H1 (cell line): ENCODE measurements around the gene CCSER2. TPM values are rescaled to one million over a fixed set of nuclear protein-coding genes. Genes with fewer than 3 reads are reported as not detected.

ENCODE experiments used
- CTCF ChIA-PET: fragments of 300-600 bp; sonication (Branson Sonifier 250); formaldehyde crosslinking; loops from one replicate; lab custom pipeline; 2021; ENCODE audit not compliant: partially characterized antibody; lab: Charles Lee
- POLR2A ChIA-PET: fragments of 300-600 bp; sonication (Branson Sonifier 250); formaldehyde crosslinking; loops from one replicate; lab custom pipeline; 2021; ENCODE audit warnings: inconsistent platforms; ENCODE audit not compliant: partially characterized antibody; lab: Charles Lee
- DNase-seq, 2 experiments: peaks; one replicate each; pipeline versions ENCODE4 v3.0.0 to v3.0.0-alpha.2; 2010 to 2022; ENCODE audit warnings: low spot score in 2 of 2, low read depth in 1 of 2, mixed read lengths in 1 of 2
- FAIRE-seq: peaks from 2 replicates; lab custom pipeline; 2011; peaks lifted over from hg19 to GRCh38; lab: Jason Lieb, UNC
- H2AFZ ChIP-seq: 2 replicates; pipeline ENCODE4 v1.8.1; 2012; ENCODE audit warnings: low read length, inconsistent platforms
- H2AK5ac ChIP-seq: 2 replicates; pipeline ENCODE4 v1.6.1; 2013; ENCODE audit warnings: low read depth, low read length
- H2BK120ac ChIP-seq: replicated peaks from 2 replicates; pipeline ENCODE3; 2013; ENCODE audit warnings: low read depth, low read length, inconsistent platforms
- H2BK12ac ChIP-seq: 2 replicates; pipeline ENCODE4 v1.6.1; 2013; ENCODE audit warnings: low read depth, low read length
- H2BK15ac ChIP-seq: 2 replicates; pipeline ENCODE4 v1.6.1; 2013; ENCODE audit warnings: low read length
- H2BK20ac ChIP-seq: 2 replicates; pipeline ENCODE4 v1.6.1; 2013; ENCODE audit warnings: low read length
- H2BK5ac ChIP-seq: 2 replicates; pipeline ENCODE4 v1.6.1; 2013; ENCODE audit warnings: low read depth, low read length
- H3K14ac ChIP-seq: 2 replicates; pipeline ENCODE4 v1.6.1; 2013; ENCODE audit warnings: inconsistent platforms; ENCODE audit not compliant: insufficient read length
- H3K18ac ChIP-seq: 2 replicates; pipeline ENCODE4 v1.6.1; 2013; ENCODE audit warnings: low read length; ENCODE audit errors: extremely low read depth
- H3K23ac ChIP-seq: 2 replicates; pipeline ENCODE4 v1.6.1; 2013; ENCODE audit warnings: inconsistent platforms; ENCODE audit not compliant: insufficient read length
- H3K23me2 ChIP-seq: 2 replicates; pipeline ENCODE4 v1.6.1; 2013; ENCODE audit warnings: low read depth, low read length
- H3K27ac ChIP-seq: 2 replicates; pipeline ENCODE4 v1.6.1; 2011; ENCODE audit warnings: low read depth, low read length, inconsistent platforms
- H3K27me3 ChIP-seq, 4 experiments: replicated peaks in 1 of 4; 1 replicate in 1 of 4; 2 replicates in 3 of 4; pipeline versions ENCODE4 v1.6.1 to v1.8.1; 2011 to 2013; ENCODE audit warnings: low read length in 3 of 4, mild to moderate bottlenecking in 3 of 4, inconsistent platforms in 2 of 4, mixed read lengths in 2 of 4, moderate library complexity in 1 of 4; ENCODE audit not compliant: control insufficient read depth in 3 of 4, insufficient read depth in 3 of 4; ENCODE audit errors: extremely low read depth in 1 of 4
- H3K36me3 ChIP-seq, 4 experiments: 2 replicates each; pipeline versions ENCODE4 v1.6.1 to v1.8.1; 2011 to 2013; ENCODE audit warnings: mild to moderate bottlenecking in 4 of 4, low read length in 3 of 4, moderate library complexity in 2 of 4, control low read depth in 1 of 4, inconsistent platforms in 1 of 4; ENCODE audit not compliant: insufficient read depth in 4 of 4, control insufficient read depth in 2 of 4
- H3K4ac ChIP-seq: replicated peaks from 2 replicates; pipeline ENCODE3; 2013; ENCODE audit warnings: low read length, low read depth, mixed read lengths, inconsistent platforms; ENCODE audit not compliant: insufficient read length
- H3K4me1 ChIP-seq, 4 experiments: replicated peaks in 1 of 4; 1 replicate in 1 of 4; 2 replicates in 3 of 4; pipeline versions ENCODE4 v1.6.1 to v1.8.1; 2011 to 2013; ENCODE audit warnings: low read length in 3 of 4, inconsistent platforms in 2 of 4, mixed read lengths in 1 of 4; ENCODE audit not compliant: insufficient read depth in 4 of 4, control insufficient read depth in 3 of 4
- H3K4me2 ChIP-seq, 2 experiments: 2 replicates each; pipeline versions ENCODE4 v1.6.1 to v1.8.1; 2011 to 2013; ENCODE audit warnings: low read depth in 2 of 2, low read length in 2 of 2, control low read depth in 1 of 2, inconsistent platforms in 1 of 2, mild to moderate bottlenecking in 1 of 2; ENCODE audit not compliant: insufficient read depth in 1 of 2
- H3K4me3 ChIP-seq, 4 experiments: fragments of 200-600, 300-600 bp in 1 of 4; sonication (generic), shearing (Covaris generic), sonication (Bioruptor Twin) in 1 of 4; 2 replicates each; pipeline versions ENCODE4 v1.5.1 to v1.8.1; 2011 to 2016; ENCODE audit warnings: low read length in 4 of 4, low read depth in 3 of 4, control low read depth in 2 of 4, inconsistent platforms in 2 of 4, mild to moderate bottlenecking in 2 of 4, mixed read lengths in 1 of 4, moderate library complexity in 1 of 4; ENCODE audit not compliant: insufficient read depth in 2 of 4; ENCODE audit errors: extremely low read depth in 1 of 4
- H3K56ac ChIP-seq: replicated peaks from 2 replicates; pipeline ENCODE3; 2013; ENCODE audit warnings: low read depth, mild to moderate bottlenecking, mixed read lengths, low read length, inconsistent platforms; ENCODE audit not compliant: insufficient read length
- H3K79me1 ChIP-seq: 2 replicates; pipeline ENCODE4 v1.6.1; 2013; ENCODE audit warnings: low read depth, low read length, control low read depth
- H3K79me2 ChIP-seq, 2 experiments: 2 replicates each; pipeline versions ENCODE4 v1.6.1 to v1.8.1; 2012 to 2013; ENCODE audit warnings: low read length in 2 of 2, mild to moderate bottlenecking in 2 of 2, inconsistent platforms in 1 of 2; ENCODE audit not compliant: insufficient read depth in 2 of 2, control insufficient read depth in 1 of 2
- H3K9ac ChIP-seq, 4 experiments: replicated peaks in 1 of 4; 1 replicate in 1 of 4; 2 replicates in 3 of 4; pipeline versions ENCODE4 v1.6.1 to v1.8.1; 2011 to 2013; ENCODE audit warnings: low read depth in 3 of 4, low read length in 3 of 4, control low read depth in 2 of 4, mild to moderate bottlenecking in 2 of 4, moderate library complexity in 2 of 4, inconsistent platforms in 1 of 4; ENCODE audit errors: extremely low read depth in 1 of 4
- H3K9me3 ChIP-seq, 2 experiments: 2 replicates each; pipeline versions ENCODE4 v1.6.1 to v1.8.1; 2012 to 2013; ENCODE audit warnings: mild to moderate bottlenecking in 2 of 2, moderate library complexity in 2 of 2, control low read depth in 1 of 2, inconsistent platforms in 1 of 2, low read depth in 1 of 2, low read length in 1 of 2, mixed read lengths in 1 of 2; ENCODE audit not compliant: insufficient read depth in 2 of 2
- H4K20me1 ChIP-seq, 2 experiments: replicated peaks in 1 of 2; 2 replicates each; pipeline versions ENCODE3 to v1.8.1; 2011 to 2013; ENCODE audit warnings: inconsistent platforms in 2 of 2, low read length in 2 of 2, mild to moderate bottlenecking in 1 of 2; ENCODE audit not compliant: insufficient read depth in 2 of 2, control insufficient read depth in 1 of 2
- H4K5ac ChIP-seq: 2 replicates; pipeline ENCODE4 v1.6.1; 2013; ENCODE audit warnings: low read length, low read depth, mixed read lengths, inconsistent platforms; ENCODE audit not compliant: insufficient read length
- H4K8ac ChIP-seq: 2 replicates; pipeline ENCODE4 v1.8.0; 2013; ENCODE audit warnings: mild to moderate bottlenecking, moderate library complexity, low read length, inconsistent platforms; ENCODE audit not compliant: insufficient read depth; ENCODE audit errors: extremely low read depth
- H4K91ac ChIP-seq: replicated peaks from 2 replicates; pipeline ENCODE3; 2013; ENCODE audit warnings: low read length, mixed read lengths, inconsistent platforms; ENCODE audit not compliant: insufficient read length
- ATF2 ChIP-seq: IDR thresholded peaks from 2 replicates; pipeline ENCODE4 v1.6.1; 2012; ENCODE audit warnings: low read length, inconsistent platforms
- WGBS, 2 experiments: shearing (Covaris generic) in 1 of 2; methylation state at CpG; one replicate each; pipeline versions ENCODE4 v1.1.6 to v1.1.7; 2013 to 2015; ENCODE audit warnings: low lambda C conversion rate in 2 of 2, mixed read lengths in 2 of 2, inconsistent platforms in 1 of 2, low coverage in 1 of 2, missing lambda C conversion rate in 1 of 2; ENCODE audit not compliant: insufficient replicate concordance in 2 of 2, insufficient coverage in 1 of 2, insufficient read length in 1 of 2; ENCODE audit errors: extremely low coverage in 1 of 2, missing lambda C conversion rate in 1 of 2; 5-methylcytosine and 5-hydroxymethylcytosine counted together
- polyA plus RNA-seq, 7 experiments: library from polyadenylated mRNA; depleted of rRNA in 3 of 7; stranded (reverse) in 5 of 7; unstranded in 2 of 7; fragments of >200 nt in 5 of 7; fragments of 200-250 nt in 2 of 7; gene quantifications; 1 replicate in 5 of 7; 2 replicates in 1 of 7; 4 replicates in 1 of 7; pipeline versions ENCODE4 v1.2.1 to v1.2.3, GENCODE V29; 2011 to 2013; ENCODE audit warnings: missing spikeins in 2 of 7, mixed read lengths in 2 of 7
- total RNA-seq: library from RNA; stranded (reverse); fragmentation: NEBNext Ultra II Directional; extraction: Animal tissue kit (Norgen Biotek cat#: 25700); gene quantifications from 2 replicates; pipeline ENCODE4 v1.2.1, GENCODE V29; 2021

Gene CCSER2
- total and polyA plus RNA-seq, 2 of the 8 experiments (the other 6 are each of a cell fraction or from before 2014, with no cell fraction given): 6.9 to 30.5 TPM

- no peak overlapping the region for H2BK5ac ChIP-seq
- H4K20me1 ChIP-seq: peaks cover 0 to 2% of the 10 kb centered on the region in 2 experiments
- no peak overlapping the region for H4K8ac ChIP-seq
- no peak overlapping the region for H3K4ac ChIP-seq
- WGBS, 2 experiments: 91% methylated on average over 5 of the region's 5 CpGs; no CpG with 5 or more reads in 1 of the 2 experiments
- ChIA-PET CTCF (interaction anchor here (0.7 to 1.7 kb wide), 12 partner anchors 9 to 1096 kb away, joined by 3 to 14 read pairs (median 4); no protein-coding TSS in a partner anchor), POLR2A (no interaction called here)
- H3K4me3 ChIP-seq: no peak overlapping the region
- H2AFZ ChIP-seq: no peak overlapping the region
- no peak overlapping the region for H2BK120ac ChIP-seq
- TF ChIP-seq ATF2: no peak
- H3K27me3 ChIP-seq: no peaks in the 10 kb centered on the region
- H3K4me1 ChIP-seq: peaks cover 0 to 3% (median 1%) of the 10 kb centered on the region in 4 experiments; a peak in 2 of 7 replicates
- H2BK20ac ChIP-seq: no peak overlapping the region
- peaks cover 0 to 8% of the 10 kb centered on the region in 2 experiments; a peak in 1 of 4 replicates for H3K79me2 ChIP-seq
- H4K91ac ChIP-seq: no peak overlapping the region
- no peak overlapping the region for H2BK12ac ChIP-seq
- no peaks in the 10 kb centered on the region for H3K36me3 ChIP-seq
- no peak overlapping the region for H3K27ac ChIP-seq
- no peak overlapping the region for H3K23ac ChIP-seq
- no peak for FAIRE-seq
- no peaks in the 10 kb centered on the region; the same call in 1 of the 2 replicates for H3K23me2 ChIP-seq
- no peak for DNase-seq
- H3K18ac ChIP-seq: no peak overlapping the region
- H3K9ac ChIP-seq: no peak overlapping the region
- no peak overlapping the region for H3K56ac ChIP-seq
- H2AK5ac ChIP-seq: no peak overlapping the region
- no peaks in the 10 kb centered on the region for H3K79me1 ChIP-seq
- no peak overlapping the region for H3K4me2 ChIP-seq
- no peaks in the 10 kb centered on the region for H3K9me3 ChIP-seq
- no peak overlapping the region for H4K5ac ChIP-seq
- H2BK15ac ChIP-seq: no peak overlapping the region
- no peak overlapping the region for H3K14ac ChIP-seq
Observed at GRCh38 chr10:84427903-84428650, 99.7 kb downstream of the CCSER2 start.
